Hepatocyte (in vitro differentiated cells): ENCODE data around the gene TAS2R38. TPM values are rescaled to one million over a fixed set of nuclear protein-coding genes. Genes with fewer than 3 reads are reported as not detected.

Experiments
- DNase-seq: peaks from one replicate; pipeline ENCODE4 v3.0.0-alpha.2; 2016; ENCODE audit warnings: low spot score
- H2AFZ ChIP-seq: fragments of 200-600 bp; sonication (generic); 2 replicates; pipeline ENCODE4 v1.6.0; 2016; ENCODE audit warnings: antibody characterized with exemption, mild to moderate bottlenecking
- H3K27ac ChIP-seq: fragments of 200-600 bp; sonication (generic); 2 replicates; pipeline ENCODE4 v1.5.1; 2016; ENCODE audit warnings: mild to moderate bottlenecking
- H3K27me3 ChIP-seq: fragments of 200-600 bp; sonication (generic); 2 replicates; pipeline ENCODE4 v1.6.1; 2016
- H3K36me3 ChIP-seq: fragments of 200-600 bp; sonication (generic); replicated peaks from 2 replicates; pipeline ENCODE4 v1.5.1; 2016; ENCODE audit warnings: low read depth; ENCODE audit not compliant: insufficient read depth
- H3K4me1 ChIP-seq: fragments of 200-600 bp; sonication (generic); 2 replicates; pipeline ENCODE4 v1.5.1; 2016; ENCODE audit warnings: mild to moderate bottlenecking, moderate library complexity; ENCODE audit not compliant: insufficient read depth
- H3K4me2 ChIP-seq: fragments of 200-600 bp; sonication (generic); 2 replicates; pipeline ENCODE4 v1.6.0; 2016
- H3K4me3 ChIP-seq: fragments of 200-600 bp; sonication (generic); 2 replicates; pipeline ENCODE4 v1.5.1; 2016; ENCODE audit warnings: mild to moderate bottlenecking
- H3K79me2 ChIP-seq: fragments of 200-600 bp; sonication (generic); 2 replicates; pipeline ENCODE4 v1.6.0; 2017; ENCODE audit warnings: mild to moderate bottlenecking
- H3K9me2 ChIP-seq: fragments of 200-600 bp; sonication (generic); replicated peaks from 2 replicates; pipeline ENCODE4 v1.6.0; 2017; ENCODE audit warnings: mild to moderate bottlenecking; ENCODE audit not compliant: insufficient read depth
- H3K9me3 ChIP-seq: fragments of 200-600 bp; sonication (generic); 2 replicates; pipeline ENCODE4 v1.5.1; 2016; ENCODE audit warnings: low read depth, mild to moderate bottlenecking
- H4K20me1 ChIP-seq: fragments of 200-600 bp; sonication (generic); 2 replicates; pipeline ENCODE4 v1.6.0; 2016; ENCODE audit warnings: mild to moderate bottlenecking; ENCODE audit not compliant: insufficient read depth, poor library complexity, severe bottlenecking
- EZH2 ChIP-seq: fragments of 200-600 bp; sonication (generic); IDR thresholded peaks from 2 replicates; pipeline ENCODE4 v1.6.1; 2016; ENCODE audit warnings: antibody characterized with exemption, mild to moderate bottlenecking, borderline replicate concordance
- EZH2phosphoT487 ChIP-seq: fragments of 200-600 bp; sonication (generic); IDR thresholded peaks from one replicate; pipeline ENCODE4 v1.6.1; 2018; ENCODE audit warnings: antibody characterized with exemption, mild to moderate bottlenecking, low read depth, moderate library complexity; ENCODE audit not compliant: unreplicated experiment, severe bottlenecking
- WGBS: methylation state at CpG from one replicate; pipeline ENCODE4 v1.1.6; 2016; ENCODE audit warnings: low lambda C conversion rate; ENCODE audit errors: missing lambda C conversion rate; 5-methylcytosine and 5-hydroxymethylcytosine counted together
- polyA plus RNA-seq: library from polyadenylated mRNA; unstranded; fragments of >200 nt; fragmentation: Nextera tagmentation; extraction: Ambion mirVana; gene quantifications from 2 replicates; pipeline ENCODE4 v1.2.1, GENCODE V29; 2016
- total RNA-seq: library from RNA; depleted of rRNA; stranded (reverse); fragments of >200 nt; gene quantifications from 2 replicates; pipeline ENCODE4 v1.2.3, GENCODE V29; 2014
- TF ChIP-seq, protein P1 (sequence below): fragments of 200-600 bp; sonication (generic); IDR thresholded peaks from 2 replicates; pipeline ENCODE4 v1.5.1; 2016; ENCODE audit warnings: antibody characterized with exemption, mild to moderate bottlenecking; ENCODE audit not compliant: poor library complexity

Gene TAS2R38
- total and polyA plus RNA-seq, 2 experiments from 2014 or later = not detected

GRCh38 chr7:141946796-141947195, 26.8 kb downstream of the TAS2R38 start, which contains the start of gene CLEC5A:
Gene CLEC5A (minus strand): TSS chr7:141946974. CDS start chr7:141946292, 682 bp downstream.
- Histone ChIP-seq H3K4me1 (no peaks in the 10 kb centered on the region), H3K36me3 (no peaks in the 10 kb centered on the region), H3K9me2 (no peaks in the 10 kb centered on the region), H3K4me2 (no peak within 1 kb of the TSS), H3K9me3 (no peaks in the 10 kb centered on the region), H3K4me3 (no peak within 1 kb of the TSS), H3K27me3 (no peaks in the 10 kb centered on the region), H3K79me2 (no peaks in the 10 kb centered on the region), H4K20me1 (no peaks in the 10 kb centered on the region), H2AFZ (no peak within 1 kb of the TSS), H3K27ac (no peak within 1 kb of the TSS)
- WGBS = 87% methylated on average over 3 of the region's 3 CpGs
- TF ChIP-seq EZH2phosphoT487 (no peak), EZH2 (no peak)
- TF ChIP-seq, protein P1, sequence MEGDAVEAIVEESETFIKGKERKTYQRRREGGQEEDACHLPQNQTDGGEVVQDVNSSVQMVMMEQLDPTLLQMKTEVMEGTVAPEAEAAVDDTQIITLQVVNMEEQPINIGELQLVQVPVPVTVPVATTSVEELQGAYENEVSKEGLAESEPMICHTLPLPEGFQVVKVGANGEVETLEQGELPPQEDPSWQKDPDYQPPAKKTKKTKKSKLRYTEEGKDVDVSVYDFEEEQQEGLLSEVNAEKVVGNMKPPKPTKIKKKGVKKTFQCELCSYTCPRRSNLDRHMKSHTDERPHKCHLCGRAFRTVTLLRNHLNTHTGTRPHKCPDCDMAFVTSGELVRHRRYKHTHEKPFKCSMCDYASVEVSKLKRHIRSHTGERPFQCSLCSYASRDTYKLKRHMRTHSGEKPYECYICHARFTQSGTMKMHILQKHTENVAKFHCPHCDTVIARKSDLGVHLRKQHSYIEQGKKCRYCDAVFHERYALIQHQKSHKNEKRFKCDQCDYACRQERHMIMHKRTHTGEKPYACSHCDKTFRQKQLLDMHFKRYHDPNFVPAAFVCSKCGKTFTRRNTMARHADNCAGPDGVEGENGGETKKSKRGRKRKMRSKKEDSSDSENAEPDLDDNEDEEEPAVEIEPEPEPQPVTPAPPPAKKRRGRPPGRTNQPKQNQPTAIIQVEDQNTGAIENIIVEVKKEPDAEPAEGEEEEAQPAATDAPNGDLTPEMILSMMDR = no peak
- DNase-seq = no peak

- no peaks in the 10 kb centered on the region for H3K27me3 ChIP-seq
- no peaks in the 10 kb centered on the region for H3K36me3 ChIP-seq
- H3K9me2 ChIP-seq = no peaks in the 10 kb centered on the region
- H3K4me3 ChIP-seq = no peak overlapping the region
- H3K9me3 ChIP-seq = peaks cover 4% of the 10 kb centered on the region
- DNase-seq = no peak
- no peak overlapping the region for H2AFZ ChIP-seq
- H3K4me2 ChIP-seq = no peak overlapping the region
- WGBS = 81% methylated on average over 3 of the region's 3 CpGs
- no peaks in the 10 kb centered on the region for H4K20me1 ChIP-seq
- H3K27ac ChIP-seq = no peak overlapping the region
- H3K79me2 ChIP-seq = no peaks in the 10 kb centered on the region
- TF ChIP-seq, protein P1 = no peak
- TF ChIP-seq EZH2phosphoT487 = no peak
- TF ChIP-seq EZH2 = no peak
- no peaks in the 10 kb centered on the region for H3K4me1 ChIP-seq
Measured at GRCh38 chr7:141945356-141945755, 28.2 kb downstream of the TAS2R38 start.

GRCh38 chr7:141944811-141945210, 28.8 kb downstream of the TAS2R38 start:
- Histone ChIP-seq H3K27ac (no peak overlapping the region), H3K9me2 (no peaks in the 10 kb centered on the region), H3K4me2 (no peak overlapping the region), H2AFZ (no peak overlapping the region), H3K79me2 (no peaks in the 10 kb centered on the region), H3K27me3 (no peaks in the 10 kb centered on the region), H3K9me3 (peaks cover 4% of the 10 kb centered on the region), H4K20me1 (no peaks in the 10 kb centered on the region), H3K4me3 (no peak overlapping the region), H3K36me3 (no peaks in the 10 kb centered on the region), H3K4me1 (no peaks in the 10 kb centered on the region)
- no peak for TF ChIP-seq EZH2
- TF ChIP-seq, protein P1 = no peak
- no peak for TF ChIP-seq EZH2phosphoT487
- DNase-seq = no peak
- 86% methylated on average over 3 of the region's 3 CpGs for WGBS

DNA sequence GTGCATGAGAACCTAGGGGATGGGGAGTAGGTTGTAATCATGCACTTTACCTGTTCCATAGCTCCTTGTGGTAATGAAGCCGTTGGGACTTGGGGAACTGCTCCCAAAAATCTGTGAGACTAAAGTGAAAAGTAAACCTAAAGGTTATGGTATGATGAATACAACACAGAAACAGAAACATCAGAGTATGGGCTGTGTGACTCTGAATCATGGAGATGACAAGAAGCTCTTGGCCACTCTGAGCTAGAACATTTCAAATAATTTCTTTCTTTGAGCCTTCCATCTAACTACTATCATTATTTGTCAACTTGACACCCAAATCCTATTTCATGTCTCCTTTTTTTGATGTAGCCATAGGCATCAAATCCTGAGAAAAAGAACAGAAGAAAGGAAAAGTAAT, 29.7 kb downstream of the TAS2R38 start:
- Histone ChIP-seq H3K4me2 (no peak overlapping the region), H3K27ac (no peak overlapping the region), H3K4me3 (no peak overlapping the region), H3K9me3 (peaks cover 4% of the 10 kb centered on the region), H3K79me2 (no peaks in the 10 kb centered on the region), H3K4me1 (no peaks in the 10 kb centered on the region), H2AFZ (no peak overlapping the region), H3K9me2 (no peaks in the 10 kb centered on the region), H4K20me1 (no peaks in the 10 kb centered on the region), H3K36me3 (no peaks in the 10 kb centered on the region), H3K27me3 (no peaks in the 10 kb centered on the region)
- DNase-seq = no peak
- TF ChIP-seq, protein P1 = no peak
- WGBS = 73% methylated on average over 1 of the region's 1 CpG
